ENCODE measurements around the gene RRAS2. TPM values are rescaled to one million over a fixed set of nuclear protein-coding genes. Genes with fewer than 3 reads are reported as not detected.

Gene RRAS2
- total and polyA plus RNA-seq, 9 of the 15 experiments (the other 6 are each of a cell fraction or from before 2014, with no cell fraction given), result 9.4 to 47.5 (median 37.6) TPM

GRCh38 chr11:14378171-14378570 is 19.2 kb upstream of the RRAS2 start:
- no peak overlapping the region for H3K4me2 ChIP-seq (ENCODE audit: insufficient read depth, low read length)
- CTCF ChIA-PET (ENCODE audit: low intra/inter-chr PET ratio), result no interaction called here
- no peaks in the 10 kb centered on the region for H3K79me2 ChIP-seq (ENCODE audit: control insufficient read depth, insufficient read depth, low read length)
- no peaks in the 10 kb centered on the region; the same call in 1 of the 2 replicates for H4K20me1 ChIP-seq (replicated peaks; ENCODE audit: control insufficient read depth, insufficient read depth, low read length)
- BruUV-seq (replicated peaks), result no TSS peak
- no peak overlapping the region for H2AFZ ChIP-seq (ENCODE audit: low read depth, low read length)
- H3K9me3 ChIP-seq (replicated peaks; ENCODE audit: control insufficient read depth, insufficient read depth, low read depth, low read length), result no peaks in the 10 kb centered on the region
- POLR2A ChIA-PET, result interaction anchor here (1.1 kb wide), 1 partner anchor 27 kb away, joined by 5 read pairs; no protein-coding TSS in a partner anchor
- no peaks in the 10 kb centered on the region for H3K36me3 ChIP-seq (ENCODE audit: control insufficient read depth, insufficient read depth, low read length)
- DNase-seq (ENCODE audit: extremely low read depth in 1 of 4, low spot score in 3 of 4) (no peak), FAIRE-seq (no peak), ATAC-seq (no peak)
- intact Hi-C loops (cut with micrococcal nuclease), result no loop called here
- peaks cover 0 to 6% of the 10 kb centered on the region in 2 experiments; a peak in 1 of 5 replicates for H3K4me1 ChIP-seq (replicated peaks in 1 of 2; ENCODE audit: control insufficient read depth in 2 of 2, insufficient read depth in 2 of 2, low read length in 2 of 2)
- no peak overlapping the region for H3K9ac ChIP-seq (ENCODE audit: insufficient read depth in 1 of 2, low read depth in 2 of 2, low read length in 2 of 2)
- no peak overlapping the region for H3K27ac ChIP-seq (ENCODE audit: extremely low read depth, low read depth, low read length)
- peaks cover 14 to 26% of the 10 kb centered on the region in 2 experiments; a peak in 4 of 5 replicates for H3K27me3 ChIP-seq (ENCODE audit: control insufficient read depth in 2 of 2, insufficient read depth in 2 of 2, low read length in 2 of 2)
- H3K9me1 ChIP-seq (ENCODE audit: control insufficient read depth, insufficient read depth, low read length), result no peaks in the 10 kb centered on the region
- no peak overlapping the region for H3K4me3 ChIP-seq
- in situ Hi-C loops (cut with MboI), result no loop called here
- no peak for TF ChIP-seq CHD7 (IDR thresholded peaks at IDR 0.05; ENCODE audit: low read depth, low read length)
- no peak for TF ChIP-seq ZNF449 (CRISPR knock-in tag; IDR thresholded peaks at IDR 0.05)
- TF ChIP-seq TGIF2 (CRISPR knock-in tag; IDR thresholded peaks at IDR 0.05), result no peak
- no peak for TF ChIP-seq JUN (IDR thresholded peaks at IDR 0.05; ENCODE audit: borderline replicate concordance, low read depth, low read length)
- no peak for TF ChIP-seq JUN (CRISPR knock-in tag; IDR thresholded peaks at IDR 0.05; ENCODE audit: borderline replicate concordance)
- no peak for TF ChIP-seq STAG1 (CRISPR knock-in tag; IDR thresholded peaks at IDR 0.05; ENCODE audit: borderline replicate concordance)
- no peak for TF ChIP-seq PRMT5 (CRISPR knock-in tag; IDR thresholded peaks at IDR 0.05)
- no peak for TF ChIP-seq RBM17 (IDR thresholded peaks at IDR 0.05; ENCODE audit: borderline replicate concordance, low read depth, low read length)
